Liver (tissue), 9 donors: ENCODE data around the gene SKOR2. TPM values are rescaled to one million over a fixed set of nuclear protein-coding genes. Genes with fewer than 3 reads are reported as not detected.

ENCODE experiments used
- DNase-seq: peaks from one replicate; pipeline ENCODE4 v3.0.0-alpha.2; 2017; ENCODE audit warnings: low spot score
- H3K27ac ChIP-seq, 2 donors: one replicate each; pipeline ENCODE4 v1.7.0; 2013; ENCODE audit warnings: inconsistent platforms in 2 of 2, low read length in 2 of 2, control low read depth in 1 of 2, low read depth in 1 of 2, mild to moderate bottlenecking in 1 of 2
- H3K27me3 ChIP-seq, 4 donors: one replicate each; pipeline versions ENCODE4 v1.6.1 to v1.7.0; 2013; ENCODE audit warnings: low read length in 3 of 4, inconsistent platforms in 1 of 4, mild to moderate bottlenecking in 1 of 4, moderate library complexity in 1 of 4; ENCODE audit not compliant: control insufficient read depth in 4 of 4, insufficient read depth in 4 of 4
- H3K36me3 ChIP-seq, 4 donors: one replicate each; pipeline versions ENCODE4 v1.6.1 to v1.7.0; 2013; ENCODE audit warnings: low read length in 3 of 4, mild to moderate bottlenecking in 3 of 4, low read depth in 1 of 4, moderate library complexity in 1 of 4; ENCODE audit not compliant: control insufficient read depth in 4 of 4, insufficient read depth in 3 of 4
- H3K4me1 ChIP-seq, 4 donors: one replicate each; pipeline versions ENCODE4 v1.6.1 to v1.7.0; 2013; ENCODE audit warnings: low read length in 3 of 4, mild to moderate bottlenecking in 3 of 4, moderate library complexity in 1 of 4; ENCODE audit not compliant: control insufficient read depth in 4 of 4, insufficient read depth in 4 of 4
- H3K4me3 ChIP-seq, 3 donors: one replicate each; pipeline versions ENCODE4 v1.6.1 to v1.7.0; 2013; ENCODE audit warnings: low read length in 3 of 3, control low read depth in 1 of 3, low read depth in 1 of 3, mild to moderate bottlenecking in 1 of 3
- H3K9ac ChIP-seq, 2 donors: one replicate each; pipeline ENCODE4 v1.7.0; 2013; ENCODE audit warnings: low read length in 2 of 2, mild to moderate bottlenecking in 2 of 2, moderate library complexity in 2 of 2, control low read depth in 1 of 2, low read depth in 1 of 2
- H3K9me3 ChIP-seq, 4 donors: one replicate each; pipeline versions ENCODE4 v1.6.1 to v1.7.0; 2013; ENCODE audit warnings: low read length in 3 of 4; ENCODE audit not compliant: control insufficient read depth in 4 of 4
- EGR1 ChIP-seq, 2 donors: IDR thresholded peaks; 2 replicates each; pipeline ENCODE4 v1.6.1; 2016 to 2018; ENCODE audit warnings: antibody characterized with exemption in 2 of 2, low read depth in 2 of 2
- FOXA1 ChIP-seq: IDR thresholded peaks from 2 replicates; pipeline ENCODE4 v1.6.1; 2016; ENCODE audit warnings: antibody characterized with exemption
- FOXA2 ChIP-seq: IDR thresholded peaks from 2 replicates; pipeline ENCODE4 v1.6.1; 2016; ENCODE audit warnings: antibody characterized with exemption
- GABPA ChIP-seq, 2 donors: IDR thresholded peaks in 1 of 2; conservative IDR thresholded peaks in 1 of 2; 2 replicates each; pipeline ENCODE4 v1.6.1; 2016; ENCODE audit warnings: antibody characterized with exemption in 2 of 2, mild to moderate bottlenecking in 1 of 2, moderate library complexity in 1 of 2
- HNF4A ChIP-seq, 2 donors: conservative IDR thresholded peaks; 2 replicates each; pipeline ENCODE4 v1.6.1; 2016; ENCODE audit warnings: antibody characterized with exemption in 2 of 2, mild to moderate bottlenecking in 2 of 2
- HNF4G ChIP-seq: IDR thresholded peaks from 2 replicates; pipeline ENCODE4 v1.6.1; 2016; ENCODE audit warnings: antibody characterized with exemption
- JUND ChIP-seq, 2 donors: IDR thresholded peaks; 2 replicates each; pipeline ENCODE4 v1.6.1; 2016; ENCODE audit warnings: antibody characterized with exemption in 2 of 2
- NR2F2 ChIP-seq: IDR thresholded peaks from 2 replicates; pipeline ENCODE4 v1.6.1; 2016; ENCODE audit warnings: antibody characterized with exemption
- RAD21 ChIP-seq, 2 donors: IDR thresholded peaks; 2 replicates each; pipeline ENCODE4 v1.6.1; 2016; ENCODE audit warnings: antibody characterized with exemption in 2 of 2, mild to moderate bottlenecking in 2 of 2
- REST ChIP-seq: IDR thresholded peaks from 2 replicates; pipeline ENCODE4 v1.6.1; 2016; ENCODE audit warnings: antibody characterized with exemption, mild to moderate bottlenecking
- RXRA ChIP-seq, 2 donors: IDR thresholded peaks; 2 replicates each; pipeline ENCODE4 v1.6.1; 2017 to 2018; ENCODE audit warnings: antibody characterized with exemption in 2 of 2, mild to moderate bottlenecking in 1 of 2
- SP1 ChIP-seq: IDR thresholded peaks from 2 replicates; pipeline ENCODE4 v1.6.1; 2018; ENCODE audit warnings: antibody characterized with exemption, mild to moderate bottlenecking
- TAF1 ChIP-seq: conservative IDR thresholded peaks from 2 replicates; pipeline ENCODE4 v1.6.1; 2016; ENCODE audit warnings: antibody characterized with exemption, mild to moderate bottlenecking
- YY1 ChIP-seq: IDR thresholded peaks from 2 replicates; pipeline ENCODE4 v1.6.1; 2016; ENCODE audit warnings: antibody characterized with exemption, mild to moderate bottlenecking
- ZBTB33 ChIP-seq: IDR thresholded peaks from 2 replicates; pipeline ENCODE4 v1.6.1; 2016; ENCODE audit warnings: antibody characterized with exemption
- WGBS: extraction: QIAGEN DNeasy Blood & Tissue Kit; methylation state at CpG from one replicate; pipeline ENCODE4 v1.1.7; 2013; 5-methylcytosine and 5-hydroxymethylcytosine counted together
- polyA plus RNA-seq, 2 donors: library from polyadenylated mRNA; stranded (reverse) in 1 of 2; unstranded in 1 of 2; fragments of 200-250 nt in 1 of 2; fragments of >200 nt in 1 of 2; fragmentation: Nextera tagmentation in 1 of 2; extraction: Ambion mirVana in 1 of 2; gene quantifications; one replicate each; pipeline versions ENCODE4 v1.2.1 to v1.2.3, GENCODE V29; 2013 to 2015
- total RNA-seq, 2 donors: library from RNA; depleted of rRNA; stranded (reverse); fragments of >200 nt; gene quantifications; one replicate each; pipeline ENCODE4 v1.2.3, GENCODE V29; 2014
- TF ChIP-seq, protein P1 (sequence below): IDR thresholded peaks from 2 replicates; pipeline ENCODE4 v1.6.1; 2016; ENCODE audit warnings: antibody characterized with exemption
- TF ChIP-seq, protein P2 (sequence below): IDR thresholded peaks from 2 replicates; pipeline ENCODE4 v1.6.1; 2016; ENCODE audit warnings: antibody characterized with exemption
- TF ChIP-seq, protein P3 (sequence below): fragments of 150-350 bp; IDR thresholded peaks from 2 replicates; pipeline ENCODE4 v1.5.1; 2017; ENCODE audit warnings: improper control_type of control experiment, low read depth, low read length; ENCODE audit not compliant: missing input control
- donor health status: healthy.
- donor health status: healthy.
- donor health status: healthy.
- donor health status: healthy.
- donor health status: healthy.

Gene SKOR2
- total and polyA plus RNA-seq, 4 donors = not detected

DNA sequence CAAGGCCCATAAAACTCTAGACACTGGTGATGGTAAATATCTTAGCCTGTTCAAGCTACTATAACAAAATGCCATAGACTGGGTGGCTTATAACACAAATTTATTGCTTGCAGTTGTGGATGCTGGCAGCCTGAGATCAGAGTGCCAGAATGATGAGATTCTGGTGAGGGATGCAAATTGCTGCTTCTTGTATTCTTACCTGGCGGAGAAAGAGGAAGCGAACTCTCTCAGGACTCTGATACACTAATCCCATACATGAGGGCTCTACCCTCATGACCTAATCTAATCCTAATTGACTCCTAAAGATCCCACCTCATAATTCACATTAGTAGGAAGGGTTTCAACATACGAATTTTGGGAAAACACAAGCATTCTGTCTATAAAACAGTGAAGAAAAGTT, 70.7 kb downstream of the SKOR2 start:
- no peak for DNase-seq
- no peaks in the 10 kb centered on the region for H3K27me3 ChIP-seq
- H3K9ac ChIP-seq = no peak overlapping the region
- H3K36me3 ChIP-seq = no peaks in the 10 kb centered on the region
- no peaks in the 10 kb centered on the region for H3K4me1 ChIP-seq
- no peak overlapping the region for H3K4me3 ChIP-seq
- no peak overlapping the region for H3K27ac ChIP-seq
- TF ChIP-seq TAF1 (no peak), NR2F2 (no peak), HNF4G (no peak)
- TF ChIP-seq, protein P1, sequence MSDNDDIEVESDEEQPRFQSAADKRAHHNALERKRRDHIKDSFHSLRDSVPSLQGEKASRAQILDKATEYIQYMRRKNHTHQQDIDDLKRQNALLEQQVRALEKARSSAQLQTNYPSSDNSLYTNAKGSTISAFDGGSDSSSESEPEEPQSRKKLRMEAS = no peak
- WGBS = 77% methylated on average over 3 of the region's 3 CpGs
- H3K9me3 ChIP-seq = peaks cover 0 to 1% (median 0%) of the 10 kb centered on the region in 4 donors

GRCh38 chr18:47179520-47179919, 71.9 kb downstream of the SKOR2 start:
- Histone ChIP-seq H3K27ac (no peak overlapping the region), H3K4me3 (no peak overlapping the region), H3K9ac (no peak overlapping the region), H3K36me3 (no peaks in the 10 kb centered on the region), H3K27me3 (no peaks in the 10 kb centered on the region), H3K4me1 (peaks cover 0 to 9% (median 5%) of the 10 kb centered on the region in 4 donors), H3K9me3 (no peaks in the 10 kb centered on the region)
- DNase-seq = no peak
- 82% methylated on average over 4 of the region's 4 CpGs for WGBS
- TF ChIP-seq ZBTB33 = no peak
- TF ChIP-seq, protein P2, sequence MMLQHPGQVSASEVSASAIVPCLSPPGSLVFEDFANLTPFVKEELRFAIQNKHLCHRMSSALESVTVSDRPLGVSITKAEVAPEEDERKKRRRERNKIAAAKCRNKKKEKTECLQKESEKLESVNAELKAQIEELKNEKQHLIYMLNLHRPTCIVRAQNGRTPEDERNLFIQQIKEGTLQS = no peak
- no peak for TF ChIP-seq TAF1
- TF ChIP-seq FOXA2 = no peak
- TF ChIP-seq RXRA (IDR thresholded peaks at IDR 0.05) = no peak
- no peak for TF ChIP-seq RAD21 (IDR thresholded peaks at IDR 0.05)
- no peak for TF ChIP-seq REST
- TF ChIP-seq FOXA1 = no peak
- no peak for TF ChIP-seq NR2F2
- no peak for TF ChIP-seq EGR1 (IDR thresholded peaks at IDR 0.05; ENCODE audit: low read depth in 2 of 2)
- TF ChIP-seq HNF4G = no peak
- TF ChIP-seq SP1 = no peak
- TF ChIP-seq GABPA (IDR thresholded peaks at IDR 0.05 in 1 of 2, conservative IDR thresholded peaks at IDR 0.05 in 1 of 2) = no peak
- TF ChIP-seq YY1 = no peak
- TF ChIP-seq, protein P3, sequence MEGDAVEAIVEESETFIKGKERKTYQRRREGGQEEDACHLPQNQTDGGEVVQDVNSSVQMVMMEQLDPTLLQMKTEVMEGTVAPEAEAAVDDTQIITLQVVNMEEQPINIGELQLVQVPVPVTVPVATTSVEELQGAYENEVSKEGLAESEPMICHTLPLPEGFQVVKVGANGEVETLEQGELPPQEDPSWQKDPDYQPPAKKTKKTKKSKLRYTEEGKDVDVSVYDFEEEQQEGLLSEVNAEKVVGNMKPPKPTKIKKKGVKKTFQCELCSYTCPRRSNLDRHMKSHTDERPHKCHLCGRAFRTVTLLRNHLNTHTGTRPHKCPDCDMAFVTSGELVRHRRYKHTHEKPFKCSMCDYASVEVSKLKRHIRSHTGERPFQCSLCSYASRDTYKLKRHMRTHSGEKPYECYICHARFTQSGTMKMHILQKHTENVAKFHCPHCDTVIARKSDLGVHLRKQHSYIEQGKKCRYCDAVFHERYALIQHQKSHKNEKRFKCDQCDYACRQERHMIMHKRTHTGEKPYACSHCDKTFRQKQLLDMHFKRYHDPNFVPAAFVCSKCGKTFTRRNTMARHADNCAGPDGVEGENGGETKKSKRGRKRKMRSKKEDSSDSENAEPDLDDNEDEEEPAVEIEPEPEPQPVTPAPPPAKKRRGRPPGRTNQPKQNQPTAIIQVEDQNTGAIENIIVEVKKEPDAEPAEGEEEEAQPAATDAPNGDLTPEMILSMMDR = no peak
- TF ChIP-seq, protein P1 = no peak
- no peak for TF ChIP-seq HNF4A (conservative IDR thresholded peaks at IDR 0.05)
- TF ChIP-seq JUND (IDR thresholded peaks at IDR 0.05) = no peak
